ENCODE data around the gene MT1A.

The MT1A gene

DNA sequence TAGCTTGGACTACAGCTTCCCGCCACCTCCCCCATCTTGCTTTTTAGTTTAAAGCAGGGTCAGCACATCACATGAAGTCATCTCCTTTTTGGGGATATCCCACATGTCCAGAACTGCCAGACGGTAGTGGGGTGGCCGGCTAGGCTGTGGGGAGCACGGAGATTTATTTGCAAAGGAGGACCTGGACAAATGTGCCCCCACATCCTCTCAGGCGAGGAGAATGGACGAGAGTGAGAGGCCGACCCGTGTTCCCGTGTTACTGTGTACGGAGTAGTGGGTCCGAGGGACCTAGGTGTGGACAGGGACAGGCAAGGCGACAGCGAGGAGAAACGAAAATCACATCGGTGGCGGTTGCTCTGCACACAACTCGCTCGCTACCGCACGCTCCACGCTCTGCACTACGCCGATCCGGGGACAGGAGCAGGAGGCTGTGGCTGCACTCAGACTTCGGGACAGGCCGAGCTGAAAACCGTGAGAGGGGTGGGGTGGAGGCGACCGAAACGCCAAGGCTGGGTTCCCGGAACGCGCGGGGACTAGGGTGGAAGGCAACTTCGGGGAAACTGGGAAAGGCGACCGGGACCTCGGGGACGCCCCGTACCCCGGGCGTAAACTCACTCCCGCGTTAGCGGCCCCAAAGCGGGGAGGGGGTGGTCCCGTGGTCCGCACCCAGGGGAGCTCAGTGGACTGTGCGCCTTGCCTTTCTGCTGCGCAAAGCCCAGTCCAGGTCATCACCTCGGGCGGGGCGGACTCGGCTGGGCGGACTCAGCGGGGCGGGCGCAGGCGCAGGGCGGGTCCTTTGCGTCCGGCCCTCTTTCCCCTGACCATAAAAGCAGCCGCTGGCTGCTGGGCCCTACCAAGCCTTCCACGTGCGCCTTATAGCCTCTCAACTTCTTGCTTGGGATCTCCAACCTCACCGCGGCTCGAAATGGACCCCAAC is at the start of gene MT1A:
TSS of gene MT1A (plus strand) at position 853 of the 937 bp plus-strand sequence. CDS start at position 926, 73 bp downstream.
- DNase-seq (ENCODE audit: low read depth in 2 of 3, low spot score in 1 of 3): no peak

DNA sequence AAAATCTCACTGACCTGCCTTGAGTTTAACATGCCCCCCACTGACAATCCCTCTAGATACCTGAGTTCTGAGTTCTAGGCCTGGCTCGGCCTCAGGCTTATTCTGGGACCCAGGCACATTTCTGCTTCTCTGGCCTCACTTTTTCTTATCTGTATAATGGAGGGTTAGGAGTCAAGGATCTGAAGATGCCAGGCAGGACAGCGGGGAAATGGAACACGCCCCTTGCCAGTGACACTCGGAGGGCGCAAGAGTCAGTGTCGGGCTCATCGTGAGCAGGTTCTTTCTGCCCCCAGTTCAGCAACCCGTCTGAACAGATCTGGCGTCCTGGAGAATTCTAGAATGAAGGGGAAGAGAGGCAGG is 49.7 kb upstream of the MT1A start:
- DNase-seq (ENCODE audit: low read depth in 2 of 3, low spot score in 1 of 3): no peak

DNA sequence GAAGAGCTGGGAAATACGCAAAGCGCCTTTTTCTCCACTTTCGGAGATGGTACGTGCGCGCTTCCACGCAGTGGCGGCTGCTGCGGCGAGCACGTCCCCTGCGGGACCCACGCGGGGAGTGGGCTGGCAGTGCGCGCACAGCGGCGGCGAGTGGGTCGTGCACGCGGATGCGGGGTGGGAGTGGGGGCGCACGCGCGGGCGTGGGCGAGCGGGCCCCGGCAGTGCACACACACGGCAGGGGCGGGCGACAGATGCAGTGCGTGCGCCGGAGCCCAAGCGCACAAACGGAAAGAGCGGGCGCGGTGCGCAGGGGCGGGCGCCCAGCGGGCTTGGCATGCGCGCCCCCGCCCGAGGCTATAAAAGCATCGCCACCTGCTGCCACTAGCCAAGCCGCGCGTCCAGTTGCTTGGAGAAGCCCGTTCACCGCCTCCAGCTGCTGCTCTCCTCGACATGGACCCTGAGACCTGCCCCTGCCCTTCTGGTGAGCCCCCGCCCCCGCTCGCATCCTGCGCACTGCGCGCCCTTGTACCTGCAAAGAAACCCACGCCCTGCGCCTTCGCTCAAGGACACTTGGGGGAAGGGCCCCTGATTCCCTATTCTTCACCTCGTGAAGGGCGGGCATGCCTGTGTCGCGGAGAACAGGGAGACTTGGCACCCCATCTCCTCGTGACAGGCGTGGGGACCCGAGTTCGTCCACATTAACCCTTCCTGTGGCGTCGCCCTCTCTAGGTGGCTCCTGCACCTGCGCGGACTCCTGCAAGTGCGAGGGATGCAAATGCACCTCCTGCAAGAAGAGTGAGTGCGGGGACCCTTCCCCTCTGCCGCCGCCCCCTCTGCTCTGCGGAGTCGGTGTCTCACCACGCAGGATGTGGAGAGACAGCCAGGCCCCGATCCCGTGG is 49.1 kb upstream of the MT1A start, which contains the start of gene MT3:
TSS of gene MT3 (plus strand) at position 388 of the 899 bp plus-strand sequence. CDS start at position 451, 63 bp downstream.
- DNase-seq (ENCODE audit: low read depth in 2 of 3, low spot score in 1 of 3): no peak

DNA sequence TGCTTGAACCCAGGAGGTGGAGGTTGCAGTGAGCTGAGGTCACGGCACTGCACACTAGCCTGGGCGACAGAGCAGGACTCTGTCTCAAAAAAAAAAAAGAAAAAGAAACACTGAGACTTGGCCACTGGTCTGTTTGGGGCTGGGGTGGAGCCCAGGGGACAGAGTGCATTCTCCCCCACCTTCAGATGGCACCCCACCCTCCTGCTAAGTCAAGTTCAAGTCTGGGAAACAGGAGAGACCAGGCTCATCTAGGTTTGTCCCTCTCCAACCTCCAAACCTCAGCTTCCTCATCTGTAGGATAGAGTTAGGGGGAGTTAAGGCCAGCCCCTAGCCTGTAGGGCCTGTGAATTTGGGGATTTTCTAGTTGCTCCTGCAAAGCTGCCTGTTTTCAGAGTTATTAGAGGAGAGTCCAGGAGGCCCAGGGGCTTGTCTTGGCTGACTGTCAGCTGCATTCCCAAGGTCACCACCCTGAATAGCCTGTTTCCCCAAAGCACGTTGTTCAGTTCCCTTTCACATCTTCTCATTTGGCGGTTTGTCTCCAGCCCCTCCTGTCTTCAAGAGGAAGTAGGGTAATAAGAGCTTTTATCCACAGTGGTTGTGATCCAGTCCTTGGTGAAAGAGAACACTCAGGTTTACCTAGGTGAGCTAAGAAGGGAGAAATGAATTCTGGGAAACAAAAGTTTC is 46.9 kb upstream of the MT1A start:
- no peak for DNase-seq (ENCODE audit: low read depth in 2 of 3, low spot score in 1 of 3)

DNA sequence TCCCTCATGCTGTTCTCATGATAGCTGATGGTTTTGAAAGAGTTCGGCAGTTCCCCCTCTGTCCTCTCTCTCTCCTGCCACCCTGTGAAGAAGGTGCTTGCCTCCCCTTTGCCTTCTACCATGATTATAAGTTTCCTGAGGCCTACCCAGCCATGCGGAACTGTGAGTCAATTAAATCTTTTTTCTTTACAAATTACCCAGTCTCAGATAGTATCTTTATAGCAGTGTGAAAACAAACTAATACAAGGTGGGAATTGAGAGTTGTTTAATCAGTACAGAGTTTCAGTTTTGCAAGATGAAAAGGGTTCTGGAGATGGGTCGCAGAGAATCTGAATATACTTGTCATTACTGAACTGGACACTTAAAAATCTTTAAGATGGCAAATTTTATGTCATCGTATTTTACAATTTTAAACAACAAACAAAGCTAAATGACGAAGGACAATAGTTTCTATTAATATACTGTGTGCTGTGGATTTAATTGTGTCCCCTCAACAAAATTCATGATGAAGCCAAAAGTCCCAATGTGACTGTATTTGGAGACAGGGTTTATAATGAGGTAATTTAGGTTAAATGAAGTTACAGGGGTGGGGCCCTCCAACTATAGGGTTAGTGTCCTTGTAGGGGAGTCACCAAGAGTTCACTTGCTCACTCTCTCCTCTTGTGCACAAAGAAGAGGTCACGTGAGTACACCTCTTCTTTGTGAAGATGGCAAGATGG is 44.7 kb upstream of the MT1A start:
- DNase-seq (ENCODE audit: low read depth in 2 of 3, low spot score in 1 of 3): no peak

DNA sequence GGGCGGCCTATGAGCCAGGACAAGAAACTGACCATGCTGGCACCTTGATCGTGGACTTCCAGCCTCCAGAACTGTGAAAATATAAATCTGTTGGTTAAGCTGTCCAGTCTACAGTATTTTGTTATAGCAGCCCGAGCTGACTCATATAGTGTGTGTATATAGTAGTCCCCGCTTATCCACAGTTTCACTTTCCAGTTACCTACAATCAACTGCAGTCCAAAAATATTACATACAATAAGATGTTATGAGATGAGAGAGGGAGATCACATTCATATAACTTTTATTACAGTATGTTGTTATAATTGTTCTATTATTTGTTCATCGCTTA is 44.2 kb upstream of the MT1A start:
- no peak for DNase-seq (ENCODE audit: low read depth in 2 of 3, low spot score in 1 of 3)

DNA sequence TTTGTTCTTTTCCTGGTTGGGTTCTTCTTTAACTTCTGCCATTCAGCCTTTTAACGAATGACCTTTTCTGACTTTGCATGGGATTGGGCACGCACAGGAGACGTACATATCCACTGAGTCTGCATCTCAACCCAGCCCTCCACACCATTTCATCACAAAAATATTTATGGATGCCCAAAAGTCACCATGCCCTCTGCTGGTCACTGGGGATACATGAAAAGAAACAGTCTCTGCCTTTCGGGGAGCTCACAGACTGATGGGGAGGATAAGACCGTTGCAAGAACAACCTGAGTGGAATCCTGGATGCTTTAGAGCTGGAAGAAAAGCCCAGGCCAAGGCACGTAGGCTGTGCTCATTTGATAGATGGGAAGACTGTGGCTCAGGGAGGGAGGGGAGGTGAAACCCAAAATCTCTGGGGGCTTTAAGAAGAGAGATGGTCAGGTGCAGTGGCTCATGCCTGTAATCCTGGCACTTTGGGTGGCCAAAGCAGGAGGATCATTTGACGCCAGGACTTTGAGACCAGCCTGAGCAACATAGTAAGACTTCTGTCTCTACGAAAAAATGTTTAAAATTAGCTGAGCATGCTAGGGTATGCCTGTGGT is 38.0 kb upstream of the MT1A start:
- no peak for DNase-seq (ENCODE audit: low read depth in 2 of 3, low spot score in 1 of 3)

DNA sequence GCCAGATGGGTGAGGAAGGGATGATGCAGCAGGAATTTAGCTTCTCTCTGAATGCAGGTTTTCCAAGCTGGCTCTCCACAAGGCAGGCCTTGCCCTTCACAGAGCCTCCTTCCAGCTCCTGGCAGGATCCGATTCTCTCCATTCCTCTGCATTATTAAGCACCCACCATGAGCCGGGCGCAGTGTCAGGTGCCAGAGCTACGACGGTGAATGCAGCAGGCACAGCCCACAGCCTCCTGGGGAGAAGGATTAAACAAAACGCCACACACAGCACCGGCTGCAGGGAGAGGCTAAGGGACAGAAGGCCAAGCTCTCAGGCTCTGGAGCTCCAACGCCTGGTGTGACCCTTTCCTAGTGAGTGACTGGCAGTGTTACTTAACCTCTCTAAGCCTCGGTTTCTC is 37.1 kb upstream of the MT1A start:
- no peak for DNase-seq (ENCODE audit: low read depth in 2 of 3, low spot score in 1 of 3)

DNA sequence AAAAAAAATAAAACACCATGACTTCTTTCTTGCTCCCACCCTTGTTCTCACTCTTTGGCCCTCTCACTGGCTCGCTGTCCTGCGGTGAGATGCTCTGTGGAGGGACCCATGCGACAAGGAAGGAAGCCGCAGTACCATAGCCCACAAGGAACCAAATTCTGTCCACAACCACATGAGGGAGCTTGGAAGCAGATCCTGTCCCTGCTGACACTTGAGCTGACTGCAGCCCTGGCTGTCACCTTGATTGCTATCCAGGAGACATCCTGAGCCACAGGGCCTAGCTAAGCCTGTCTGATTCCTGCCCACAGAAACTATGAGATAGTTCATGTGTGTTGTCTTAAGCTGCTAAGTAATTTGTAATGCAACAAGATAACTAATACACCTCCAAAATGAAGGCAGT is 34.9 kb upstream of the MT1A start:
- DNase-seq (ENCODE audit: low read depth in 2 of 3, low spot score in 1 of 3): no peak

DNA sequence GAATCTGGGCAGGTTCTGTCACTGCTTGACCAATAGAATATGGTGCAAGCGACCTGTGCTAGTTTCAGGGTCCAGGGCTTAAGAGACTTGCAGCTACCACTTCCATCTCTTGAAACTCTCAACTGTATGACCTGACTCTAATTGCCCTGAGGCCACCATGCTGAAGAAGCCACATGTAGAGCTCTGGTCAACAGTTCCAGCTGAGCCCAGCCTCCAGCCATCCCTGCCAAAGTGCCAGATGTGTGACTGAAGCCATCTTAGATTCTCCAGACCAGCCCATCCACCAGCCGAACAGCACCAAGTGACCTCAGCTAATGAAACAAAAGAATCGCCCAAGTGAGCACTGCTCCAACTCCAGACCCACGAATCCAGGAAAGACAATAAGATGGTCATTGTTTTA is 33.5 kb upstream of the MT1A start:
- no peak for DNase-seq (ENCODE audit: low read depth in 2 of 3, low spot score in 1 of 3)

DNA sequence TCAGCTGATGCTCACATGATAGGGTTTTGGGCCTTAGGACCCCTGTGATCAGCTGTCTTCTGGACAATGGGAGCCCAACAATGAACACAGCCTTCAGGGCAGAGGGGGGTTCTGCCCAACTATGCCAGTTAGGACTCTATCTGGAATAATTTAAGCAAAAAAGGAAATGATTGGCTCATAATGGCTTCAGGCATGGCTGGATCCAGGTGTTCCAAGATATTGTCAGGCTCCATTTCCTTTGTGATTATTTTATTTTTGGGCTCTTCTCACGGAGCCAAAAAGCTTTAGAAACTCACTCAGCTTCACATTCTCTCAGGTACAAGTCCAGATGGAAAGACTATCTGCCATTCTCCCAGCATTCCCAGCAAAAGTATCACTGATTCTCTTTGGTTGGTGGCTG is 33.0 kb upstream of the MT1A start:
- DNase-seq (ENCODE audit: low read depth in 2 of 3, low spot score in 1 of 3): no peak

DNA sequence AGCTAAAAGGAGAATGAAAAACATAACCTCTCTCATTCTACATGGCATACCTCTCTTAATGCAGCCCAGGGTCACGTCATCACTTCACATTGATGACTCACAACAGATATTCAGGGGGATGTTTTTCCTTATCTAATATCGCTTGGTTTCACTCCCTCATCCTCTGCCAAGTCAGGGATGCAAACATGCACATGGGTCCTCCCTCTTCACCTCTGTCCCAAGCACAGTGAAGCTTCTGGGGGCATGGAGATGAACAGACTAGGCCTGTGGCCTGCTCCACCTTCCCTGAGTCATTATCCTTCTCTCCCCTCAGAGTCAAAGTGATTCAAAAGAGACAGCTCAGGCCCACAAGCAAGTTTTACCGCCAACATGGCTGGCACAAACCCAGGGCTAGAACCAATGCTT is 32.4 kb upstream of the MT1A start:
- no peak for DNase-seq (ENCODE audit: low read depth in 2 of 3, low spot score in 1 of 3)

DNA sequence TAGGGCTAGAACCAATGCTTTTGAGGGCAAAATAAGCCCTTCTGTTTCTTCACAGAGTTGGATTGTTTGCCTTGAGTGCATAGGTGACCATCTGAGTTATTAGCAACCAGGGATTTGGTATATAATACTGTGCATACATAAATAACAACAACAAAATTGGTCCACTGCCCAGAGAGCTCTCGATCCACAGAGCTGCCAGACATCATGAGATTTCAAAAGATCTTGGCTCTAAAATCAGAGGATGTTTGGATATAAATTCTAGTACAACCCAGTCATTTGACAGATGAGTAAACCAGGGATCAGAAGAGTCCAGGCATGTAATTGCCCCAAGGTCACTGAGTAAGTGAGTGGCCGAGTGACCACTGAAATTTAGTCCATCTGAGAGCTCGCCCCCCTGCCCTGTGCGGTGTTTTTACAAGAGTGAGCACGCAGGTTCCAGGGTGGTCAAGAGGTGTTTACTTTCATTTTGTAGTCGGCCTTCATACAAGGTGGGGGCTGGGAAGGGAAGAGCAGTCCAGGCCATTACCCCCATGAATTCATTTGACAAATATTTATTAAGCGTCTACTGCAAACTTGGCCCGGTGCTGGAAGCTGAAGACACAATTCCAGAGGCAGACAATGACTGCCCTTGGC is 31.9 kb upstream of the MT1A start:
- DNase-seq (ENCODE audit: low read depth in 2 of 3, low spot score in 1 of 3): no peak

DNA sequence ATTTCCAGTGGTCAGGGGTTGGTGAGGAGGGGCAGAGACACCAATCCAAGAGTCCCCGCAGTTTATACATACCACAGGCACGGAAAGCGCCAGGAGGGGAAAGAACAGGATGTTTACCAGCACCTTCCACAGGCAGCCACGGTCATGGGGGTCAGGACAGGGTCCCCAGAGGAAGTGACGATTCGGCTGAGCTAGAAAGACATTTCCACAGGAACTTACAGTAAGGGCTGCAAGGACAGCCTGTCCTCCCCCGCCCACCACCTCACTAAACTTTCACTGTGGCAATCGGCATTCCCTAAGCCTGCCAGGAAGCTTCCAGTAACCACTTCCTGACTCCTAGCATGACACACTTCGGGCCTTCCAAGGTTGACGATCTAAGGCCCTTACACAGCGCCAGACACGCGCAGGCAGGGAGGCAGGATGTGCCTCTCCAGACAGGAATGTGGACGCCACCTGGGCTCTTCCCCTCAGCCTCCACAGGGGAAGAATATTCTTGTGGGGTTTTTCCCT is 31.3 kb upstream of the MT1A start:
- no peak for DNase-seq (ENCODE audit: low read depth in 2 of 3, low spot score in 1 of 3)

DNA sequence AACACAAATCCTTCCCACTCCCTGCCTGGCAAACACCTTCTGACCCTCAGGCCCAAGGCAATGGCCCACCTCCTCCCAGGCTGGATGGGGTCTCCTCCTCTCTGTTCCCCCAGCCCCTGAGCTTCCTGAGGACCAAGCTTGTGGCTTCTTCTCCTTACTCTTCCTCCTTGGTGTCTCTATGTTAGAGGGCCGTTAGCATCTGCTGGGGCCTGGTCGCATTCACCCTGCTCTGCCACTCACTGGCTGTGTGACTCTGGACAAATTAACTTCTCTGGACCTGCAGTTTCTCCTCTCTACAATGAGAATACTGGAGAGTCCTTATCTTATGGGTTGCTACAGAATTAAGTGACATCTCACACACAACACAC is 30.8 kb upstream of the MT1A start:
- DNase-seq (ENCODE audit: low read depth in 2 of 3, low spot score in 1 of 3): no peak

DNA sequence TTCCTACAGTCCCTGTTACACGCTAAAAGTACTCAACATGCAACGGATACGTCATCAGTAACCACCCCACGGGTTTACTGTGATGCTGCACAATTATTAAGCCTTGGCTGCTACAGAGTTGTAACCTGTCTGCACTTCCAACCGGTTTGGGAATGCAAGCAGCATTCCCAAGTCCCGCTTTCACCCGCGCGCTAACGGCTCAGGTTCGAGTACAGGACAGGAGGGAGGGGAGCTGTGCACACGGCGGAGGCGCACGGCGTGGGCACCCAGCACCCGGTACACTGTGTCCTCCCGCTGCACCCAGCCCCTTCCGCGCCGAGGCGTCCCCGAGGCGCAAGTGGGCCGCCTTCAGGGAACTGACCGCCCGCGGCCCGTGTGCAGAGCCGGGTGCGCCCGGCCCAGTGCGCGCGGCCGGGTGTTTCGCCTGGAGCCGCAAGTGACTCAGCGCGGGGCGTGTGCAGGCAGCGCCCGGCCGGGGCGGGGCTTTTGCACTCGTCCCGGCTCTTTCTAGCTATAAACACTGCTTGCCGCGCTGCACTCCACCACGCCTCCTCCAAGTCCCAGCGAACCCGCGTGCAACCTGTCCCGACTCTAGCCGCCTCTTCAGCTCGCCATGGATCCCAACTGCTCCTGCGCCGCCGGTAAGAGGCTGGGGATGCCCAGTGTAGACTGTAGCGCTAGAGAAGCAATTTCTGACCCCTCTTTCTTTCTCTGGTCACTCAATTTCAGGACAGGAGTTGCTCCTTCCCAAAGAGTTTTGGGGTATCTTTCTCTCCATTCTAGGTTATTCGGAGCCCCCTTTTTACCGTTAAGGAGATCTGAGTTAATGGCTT is 30.2 kb upstream of the MT1A start, which contains the start of gene MT2A:
TSS of gene MT2A (plus strand) at position 542 of the 833 bp plus-strand sequence. CDS start at position 614, 72 bp downstream.
- DNase-seq (ENCODE audit: low read depth in 2 of 3, low spot score in 1 of 3): peak; percentile 80 to 92 (median 84)

DNA sequence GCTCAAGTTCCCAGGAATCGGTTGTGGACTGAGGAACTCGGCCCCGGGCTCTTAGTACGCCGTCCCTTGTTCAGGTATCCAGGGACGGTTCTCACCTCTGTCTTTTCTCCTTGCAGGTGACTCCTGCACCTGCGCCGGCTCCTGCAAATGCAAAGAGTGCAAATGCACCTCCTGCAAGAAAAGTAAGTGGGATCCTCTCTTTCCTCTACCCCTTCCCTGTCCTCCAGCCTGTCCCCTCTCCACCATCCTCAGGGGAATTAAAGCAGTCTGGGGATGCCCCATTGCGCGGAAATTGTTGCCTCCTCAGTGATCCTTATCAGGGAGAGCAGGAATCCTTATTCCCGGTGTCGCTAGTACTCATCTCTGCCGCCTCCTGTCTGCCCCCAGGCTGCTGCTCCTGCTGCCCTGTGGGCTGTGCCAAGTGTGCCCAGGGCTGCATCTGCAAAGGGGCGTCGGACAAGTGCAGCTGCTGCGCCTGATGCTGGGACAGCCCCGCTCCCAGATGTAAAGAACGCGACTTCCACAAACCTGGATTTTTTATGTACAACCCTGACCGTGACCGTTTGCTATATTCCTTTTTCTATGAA is 29.5 kb upstream of the MT1A start:
- DNase-seq (ENCODE audit: low read depth in 2 of 3, low spot score in 1 of 3): no peak

DNA sequence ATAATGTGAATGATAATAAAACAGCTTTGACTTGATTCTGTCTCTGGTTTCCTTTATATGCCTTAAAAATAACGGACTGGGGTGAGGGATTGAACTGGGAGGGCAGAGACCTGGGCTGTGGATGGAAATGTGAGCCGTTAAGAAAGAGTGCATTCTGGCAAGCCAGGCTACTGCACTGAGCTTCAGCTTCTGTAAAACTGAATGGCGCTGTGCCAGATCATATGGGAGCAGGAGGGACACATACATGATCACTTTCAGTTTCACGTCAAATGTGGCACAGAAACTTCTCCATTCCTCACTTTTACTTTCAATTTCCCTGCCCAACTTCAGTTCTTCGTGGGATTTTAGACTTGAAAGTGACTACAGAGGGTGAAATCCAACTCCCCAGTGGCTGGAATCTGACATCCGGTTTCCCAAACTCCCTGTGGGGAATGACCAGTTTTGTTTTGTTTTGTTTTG is 29.0 kb upstream of the MT1A start:
- peak; percentile 60 to 71 (median 71) for DNase-seq (ENCODE audit: low read depth in 2 of 3, low spot score in 1 of 3)
